Measurements from ENCODE around the gene MFNG.

The MFNG gene

GRCh38 chr22:37440875-37441274, 45.3 kb downstream of the MFNG start:
- TF ChIP-seq CTCF (IDR thresholded peaks at IDR 0.05; ENCODE audit: insufficient read depth, low read length, poor library complexity, severe bottlenecking), result no peak
- no peak for DNase-seq (ENCODE audit: extremely low read depth, insufficient read length)
- H3K4me3 ChIP-seq (replicated peaks; ENCODE audit: low read depth, low read length), result no peak overlapping the region
- H3K27me3 ChIP-seq (replicated peaks; ENCODE audit: control insufficient read depth, insufficient read depth, low read length), result 0 out of 2 replicates have a peak, but pooled peaks cover 2% of the 10 kb centered on the region
- no peaks in the 10 kb centered on the region for H3K36me3 ChIP-seq (ENCODE audit: control insufficient read depth, insufficient read depth, low read length)

- TF ChIP-seq CTCF (IDR thresholded peaks at IDR 0.05; ENCODE audit: insufficient read depth, low read length, poor library complexity, severe bottlenecking), result no peak
- Histone ChIP-seq H3K27me3 (replicated peaks; ENCODE audit: control insufficient read depth, insufficient read depth, low read length) (0 out of 2 replicates have a peak, but pooled peaks cover 2% of the 10 kb centered on the region), H3K4me3 (replicated peaks; ENCODE audit: low read depth, low read length) (no peak overlapping the region), H3K36me3 (ENCODE audit: control insufficient read depth, insufficient read depth, low read length) (no peaks in the 10 kb centered on the region)
- DNase-seq (ENCODE audit: extremely low read depth, insufficient read length), result no peak
Observed at GRCh38 chr22:37439347-37439746, 46.8 kb downstream of the MFNG start.

- Histone ChIP-seq H3K27me3 (replicated peaks; ENCODE audit: control insufficient read depth, insufficient read depth, low read length) (peaks cover 2% of the 10 kb centered on the region; the same call in 1 of the 2 replicates), H3K4me3 (replicated peaks; ENCODE audit: low read depth, low read length) (no peak overlapping the region), H3K36me3 (ENCODE audit: control insufficient read depth, insufficient read depth, low read length) (no peaks in the 10 kb centered on the region)
- no peak for DNase-seq (ENCODE audit: extremely low read depth, insufficient read length)
- TF ChIP-seq CTCF (IDR thresholded peaks at IDR 0.05; ENCODE audit: insufficient read depth, low read length, poor library complexity, severe bottlenecking), result no peak
Observed at GRCh38 chr22:37435970-37436603, 50.1 kb downstream of the MFNG start.

GRCh38 chr22:37433786-37434185, 52.4 kb downstream of the MFNG start:
- no peak overlapping the region for H3K4me3 ChIP-seq (replicated peaks; ENCODE audit: low read depth, low read length)
- H3K27me3 ChIP-seq (replicated peaks; ENCODE audit: control insufficient read depth, insufficient read depth, low read length), result no peaks in the 10 kb centered on the region; the same call in 1 of the 2 replicates
- no peak for DNase-seq (ENCODE audit: extremely low read depth, insufficient read length)
- no peaks in the 10 kb centered on the region for H3K36me3 ChIP-seq (ENCODE audit: control insufficient read depth, insufficient read depth, low read length)
- TF ChIP-seq CTCF (IDR thresholded peaks at IDR 0.05; ENCODE audit: insufficient read depth, low read length, poor library complexity, severe bottlenecking), result no peak

- TF ChIP-seq CTCF (IDR thresholded peaks at IDR 0.05; ENCODE audit: insufficient read depth, low read length, poor library complexity, severe bottlenecking), result no peak
Observed at GRCh38 chr22:37432708-37433054, 53.5 kb downstream of the MFNG start.

More at GRCh38 chr22:37432708-37433054, 53.5 kb downstream of the MFNG start:
- no peaks in the 10 kb centered on the region for H3K36me3 ChIP-seq (ENCODE audit: control insufficient read depth, insufficient read depth, low read length)
- DNase-seq (ENCODE audit: extremely low read depth, insufficient read length), result no peak
- H3K27me3 ChIP-seq (replicated peaks; ENCODE audit: control insufficient read depth, insufficient read depth, low read length), result peaks cover 6% of the 10 kb centered on the region
- H3K4me3 ChIP-seq (replicated peaks; ENCODE audit: low read depth, low read length), result no peak overlapping the region

Measured in GM06990 (cell line).